Small intestine (tissue), 7 donors: Measurements from ENCODE around the gene MRM2. TPM values are rescaled to one million over a fixed set of nuclear protein-coding genes. Genes with fewer than 3 reads are reported as not detected.

Source experiments
- DNase-seq, 2 donors: peaks; one replicate each; pipeline versions ENCODE4 v3.0.0 to v3.0.0-alpha.2; 2013
- FAIRE-seq: peaks from 2 replicates; lab custom pipeline; 2012; peaks lifted over from hg19 to GRCh38; lab: Jason Lieb, UNC
- H3K27ac ChIP-seq, 3 donors: one replicate each; pipeline ENCODE4 v1.5.1; 2013; ENCODE audit warnings: low read length in 2 of 3, mild to moderate bottlenecking in 2 of 3, control low read depth in 1 of 3, inconsistent platforms in 1 of 3, low read depth in 1 of 3, moderate library complexity in 1 of 3
- H3K27me3 ChIP-seq, 3 donors: one replicate each; pipeline ENCODE4 v1.6.1; 2013; ENCODE audit warnings: low read length in 3 of 3, inconsistent platforms in 1 of 3; ENCODE audit not compliant: control insufficient read depth in 3 of 3, insufficient read depth in 3 of 3
- H3K36me3 ChIP-seq, 3 donors: one replicate each; pipeline ENCODE4 v1.6.1; 2013; ENCODE audit warnings: low read length in 3 of 3, inconsistent platforms in 1 of 3, low read depth in 1 of 3, mild to moderate bottlenecking in 1 of 3, moderate library complexity in 1 of 3; ENCODE audit not compliant: control insufficient read depth in 3 of 3, insufficient read depth in 2 of 3
- H3K4me1 ChIP-seq, 3 donors: one replicate each; pipeline ENCODE4 v1.6.1; 2013; ENCODE audit warnings: low read length in 2 of 3, inconsistent platforms in 1 of 3, low read depth in 1 of 3, mild to moderate bottlenecking in 1 of 3, moderate library complexity in 1 of 3; ENCODE audit not compliant: control insufficient read depth in 3 of 3, insufficient read depth in 2 of 3
- H3K4me3 ChIP-seq, 3 donors: one replicate each; pipeline ENCODE4 v1.5.1; 2013; ENCODE audit warnings: low read length in 3 of 3, control low read depth in 1 of 3, inconsistent platforms in 1 of 3, low read depth in 1 of 3, mild to moderate bottlenecking in 1 of 3, moderate library complexity in 1 of 3
- H3K9me3 ChIP-seq, 2 donors: one replicate each; pipeline ENCODE4 v1.6.1; 2013; ENCODE audit warnings: low read depth in 1 of 2, low read length in 1 of 2; ENCODE audit not compliant: control insufficient read depth in 2 of 2, insufficient read depth in 1 of 2
- WGBS, 3 donors: extraction: QIAGEN DNeasy Blood & Tissue Kit; methylation state at CpG; one replicate each; pipeline ENCODE4 v1.1.7; 2013; 5-methylcytosine and 5-hydroxymethylcytosine counted together
- polyA plus RNA-seq, 4 donors: library from polyadenylated mRNA; stranded (reverse) in 3 of 4; unstranded in 1 of 4; fragments of 200-250 nt in 3 of 4; fragments of 120-200 nt in 1 of 4; gene quantifications; one replicate each; pipeline versions ENCODE4 v1.2.1 to v1.2.3, GENCODE V29; 2013
- donor health status: healthy with polysubstance abuse.
- donor health status: control.
- donor health status: control.
- donor health status: Bipolar disorder and iron deficiency.
- donor health status: healthy.

MRM2 gene
- polyA plus RNA-seq, 4 donors: 13.5 to 27.8 (median 20.4) TPM

DNA sequence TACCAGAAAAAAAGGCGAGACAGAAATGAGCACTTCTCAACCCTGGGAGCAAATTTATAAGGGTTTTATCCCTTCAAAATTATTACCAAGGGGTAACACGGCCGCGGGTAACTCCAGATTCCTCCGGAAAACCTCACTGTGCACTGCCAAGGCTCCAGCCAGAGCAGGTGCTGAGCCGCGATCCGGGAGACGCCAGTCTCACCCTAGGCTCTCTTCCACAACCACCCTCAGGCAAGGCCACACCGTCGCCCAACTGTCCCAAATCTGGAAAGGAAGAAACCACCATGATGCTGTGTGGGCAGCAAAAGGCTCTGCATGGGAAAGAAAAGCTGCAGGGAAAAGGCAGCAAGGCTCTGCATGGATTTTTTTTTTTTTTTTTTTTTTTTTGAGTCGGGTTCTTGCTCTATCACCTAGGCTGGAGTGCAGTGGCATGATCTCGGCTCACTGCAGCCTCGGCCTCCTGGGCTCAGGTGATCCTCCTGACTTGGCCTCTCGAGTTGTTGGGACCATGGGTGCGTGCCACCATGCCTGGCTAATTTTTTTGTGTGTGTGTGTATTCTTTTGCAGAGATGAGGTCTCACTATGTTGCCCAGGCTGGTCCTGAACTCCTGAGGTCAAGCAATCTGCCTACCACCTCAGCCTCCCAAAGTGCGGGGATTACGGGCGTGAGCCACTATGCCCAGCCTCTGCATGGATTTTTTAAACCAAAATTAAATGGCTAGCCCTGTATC is 48.3 kb downstream of the MRM2 start:
- FAIRE-seq (no peak), DNase-seq (no peak)
- Histone ChIP-seq H3K36me3 (peaks cover 0 to 47% (median 9%) of the 10 kb centered on the region in 3 donors), H3K4me1 (no peaks in the 10 kb centered on the region), H3K27me3 (no peaks in the 10 kb centered on the region), H3K27ac (no peak overlapping the region), H3K4me3 (no peak overlapping the region), H3K9me3 (peaks cover 2 to 20% of the 10 kb centered on the region in 2 donors)
- 93 to 96% (median 94%) methylated on average over 18 to 19 of the region's 19 CpGs for WGBS, 3 donors

DNA sequence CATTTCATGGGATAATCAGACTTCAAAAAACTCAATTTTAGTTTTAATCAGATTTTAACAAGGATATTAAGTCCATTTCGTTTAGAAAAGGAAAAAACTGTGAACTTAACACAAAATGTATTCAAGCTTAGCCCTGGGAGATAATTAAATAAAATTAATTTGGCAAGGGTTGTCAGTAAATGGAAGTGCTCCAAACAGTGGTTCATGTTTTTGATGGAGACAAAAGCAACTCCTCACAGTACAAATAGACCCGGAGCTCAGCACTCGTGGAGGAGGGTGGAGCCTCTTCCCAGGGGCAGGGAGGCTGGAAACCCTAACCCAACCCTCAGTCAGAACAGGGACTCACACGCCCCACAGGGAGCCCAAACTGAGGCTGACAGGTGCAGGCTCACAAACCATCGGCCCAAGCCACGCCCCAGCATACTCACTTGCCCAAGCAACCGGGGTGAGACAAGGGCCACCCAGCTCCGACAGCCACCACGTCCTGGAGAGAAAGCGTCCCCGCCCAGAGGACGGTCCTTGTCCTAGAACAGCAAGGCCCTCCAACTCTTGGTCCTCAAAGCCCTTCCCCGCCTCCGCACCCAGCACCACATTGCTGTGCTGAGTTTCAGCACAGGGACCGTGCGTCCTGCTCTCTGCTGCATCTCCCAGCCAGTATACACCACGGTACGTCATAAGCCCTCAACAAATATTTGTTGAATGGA is 49.0 kb downstream of the MRM2 start:
- peaks cover 2 to 20% of the 10 kb centered on the region in 2 donors for H3K9me3 ChIP-seq
- WGBS, 3 donors: 79 to 86% (median 85%) methylated on average over 18 of the region's 18 CpGs

DNA sequence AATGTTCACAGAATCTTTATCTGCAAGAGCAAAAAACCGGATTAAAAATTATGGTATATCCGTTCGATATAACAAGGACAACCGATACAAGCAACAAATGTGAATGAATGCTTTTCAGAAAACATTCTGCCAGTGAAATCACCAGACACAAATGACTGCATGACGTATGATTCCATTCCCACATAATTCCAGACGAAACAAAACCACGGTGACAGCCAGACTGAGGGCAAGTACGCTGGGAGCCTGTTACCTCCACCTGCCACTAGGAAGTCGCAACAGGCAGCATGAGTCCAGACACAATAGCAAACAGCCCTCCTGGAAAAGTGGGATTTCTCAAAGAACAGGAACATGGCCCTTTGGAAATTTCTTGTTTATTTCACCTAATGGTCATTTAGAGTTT is 51.0 kb downstream of the MRM2 start:
- WGBS, 3 donors: 94 to 97% (median 96%) methylated on average over 9 of the region's 9 CpGs
- no peak for FAIRE-seq
- H3K36me3 ChIP-seq: peaks cover 0 to 23% (median 4%) of the 10 kb centered on the region in 3 donors
- no peak for DNase-seq
- peaks cover 2 to 13% of the 10 kb centered on the region in 2 donors for H3K9me3 ChIP-seq
- H3K4me3 ChIP-seq: no peak overlapping the region
- no peaks in the 10 kb centered on the region for H3K4me1 ChIP-seq
- H3K27ac ChIP-seq: no peak overlapping the region
- no peaks in the 10 kb centered on the region for H3K27me3 ChIP-seq

More for the DNA sequence above, 49.0 kb downstream of the MRM2 start:
- Histone ChIP-seq H3K36me3 (peaks cover 0 to 42% (median 9%) of the 10 kb centered on the region in 3 donors), H3K4me1 (no peaks in the 10 kb centered on the region), H3K27ac (no peak overlapping the region), H3K27me3 (no peaks in the 10 kb centered on the region), H3K4me3 (no peak overlapping the region)
- no peak for DNase-seq
- FAIRE-seq: no peak

GRCh38 chr7:2190531-2190930 is 51.5 kb downstream of the MRM2 start:
- no peaks in the 10 kb centered on the region for H3K27me3 ChIP-seq
- no peak overlapping the region for H3K27ac ChIP-seq
- peaks cover 0 to 8% of the 10 kb centered on the region in 2 donors for H3K9me3 ChIP-seq
- FAIRE-seq: no peak
- peaks cover 0 to 22% (median 3%) of the 10 kb centered on the region in 3 donors for H3K36me3 ChIP-seq
- no peak for DNase-seq
- H3K4me1 ChIP-seq: no peaks in the 10 kb centered on the region
- WGBS, 3 donors: 94 to 96% (median 95%) methylated on average over 10 of the region's 10 CpGs
- H3K4me3 ChIP-seq: no peak overlapping the region

DNA sequence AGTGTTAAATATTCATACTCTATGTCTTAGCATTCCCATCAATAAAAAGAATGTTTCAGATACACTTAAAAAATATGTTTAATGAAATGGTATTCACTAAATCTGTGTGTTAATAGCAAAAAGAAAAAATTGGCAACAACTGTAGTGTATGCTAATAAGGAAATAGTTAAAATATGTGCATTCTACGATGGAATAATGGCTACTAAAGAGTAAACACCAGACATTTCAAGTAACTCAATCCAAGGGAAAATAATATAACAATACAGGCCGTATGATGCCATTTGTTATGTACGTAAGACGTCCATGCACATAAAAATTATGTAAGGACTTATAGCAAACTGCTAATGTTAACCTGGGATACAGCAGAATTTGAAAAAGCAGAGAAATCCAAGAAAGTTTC is 55.8 kb downstream of the MRM2 start:
- no peaks in the 10 kb centered on the region for H3K27me3 ChIP-seq
- H3K27ac ChIP-seq: no peak overlapping the region
- H3K9me3 ChIP-seq: peaks cover 0 to 6% of the 10 kb centered on the region in 2 donors
- no peak overlapping the region for H3K4me3 ChIP-seq
- no peaks in the 10 kb centered on the region for H3K4me1 ChIP-seq
- H3K36me3 ChIP-seq: peaks cover 0 to 6% (median 0%) of the 10 kb centered on the region in 3 donors
- WGBS, 3 donors: 86 to 93% (median 87%) methylated on average over 4 of the region's 4 CpGs
- FAIRE-seq (no peak), DNase-seq (no peak)

DNA sequence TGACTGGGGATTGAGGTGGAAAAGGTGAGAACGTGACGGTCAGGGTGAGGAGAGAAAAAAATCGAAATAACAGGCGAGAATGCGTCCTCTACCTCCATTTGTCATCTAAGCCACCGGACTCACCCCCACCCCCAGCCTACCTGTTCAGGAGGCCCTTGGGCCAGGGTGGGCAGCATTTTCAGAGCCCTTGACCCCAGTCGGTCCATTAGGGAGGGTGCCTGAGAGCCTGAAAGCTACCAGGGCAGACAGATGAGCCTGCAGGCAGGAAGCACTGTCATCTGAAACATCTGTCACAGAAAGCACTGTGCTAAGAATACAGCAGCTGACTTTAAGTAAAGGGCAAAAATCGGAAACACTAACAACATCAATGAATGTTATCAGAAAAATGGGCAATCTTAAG is 56.3 kb downstream of the MRM2 start:
- DNase-seq: no peak
- Histone ChIP-seq H3K4me1 (no peaks in the 10 kb centered on the region), H3K27me3 (no peaks in the 10 kb centered on the region), H3K4me3 (no peak overlapping the region), H3K9me3 (peaks cover 0 to 6% of the 10 kb centered on the region in 2 donors), H3K27ac (no peak overlapping the region), H3K36me3 (peaks cover 0 to 6% (median 2%) of the 10 kb centered on the region in 3 donors)
- 93 to 97% (median 96%) methylated on average over 8 of the region's 8 CpGs for WGBS, 3 donors
- FAIRE-seq: no peak

Other genes starting within 250 kb of the MRM2 start
- 10 to 100 TPM; 12.3 to 21.7 (median 18.1) TPM for gene MAD1L1, start 9.3 kb downstream of the MRM2 start, polyA plus RNA-seq
- gene NUDT1, start within 50 bp of the MRM2 start, polyA plus RNA-seq: 10 to 100 TPM; 22.1 to 39.6 (median 22.4) TPM
- 10 to 100 TPM; 17.5 to 39.7 (median 19.2) TPM for gene SNX8, start 72.2 kb upstream of the MRM2 start, polyA plus RNA-seq
- 100 to 1,000 TPM in 1 of 4 donors, 10 to 100 TPM in 3; 53.9 to 114 (median 80.7) TPM for gene EIF3B, start 112.6 kb upstream of the MRM2 start, polyA plus RNA-seq
- 10 to 100 TPM in 2 of 4 donors, 1 to 10 TPM in 2; 1.8 to 10.9 (median 6.8) TPM for gene CHST12, start 161.4 kb upstream of the MRM2 start, polyA plus RNA-seq
- not detected for gene GRIFIN, start 234.2 kb upstream of the MRM2 start, polyA plus RNA-seq